GM10266 (cell line): ENCODE data around the gene IL23R.

Experiments
- DNase-seq: peaks from one replicate; pipeline ENCODE4 v3.0.0; 2012; ENCODE audit errors: extremely low spot score
- TF ChIP-seq, protein P1 (sequence below): IDR thresholded peaks from 2 replicates; pipeline ENCODE4 v1.5.1; 2012; ENCODE audit warnings: mild to moderate bottlenecking, low read depth; ENCODE audit not compliant: control insufficient read depth, insufficient read depth; ENCODE audit errors: missing control alignments

The IL23R gene

DNA sequence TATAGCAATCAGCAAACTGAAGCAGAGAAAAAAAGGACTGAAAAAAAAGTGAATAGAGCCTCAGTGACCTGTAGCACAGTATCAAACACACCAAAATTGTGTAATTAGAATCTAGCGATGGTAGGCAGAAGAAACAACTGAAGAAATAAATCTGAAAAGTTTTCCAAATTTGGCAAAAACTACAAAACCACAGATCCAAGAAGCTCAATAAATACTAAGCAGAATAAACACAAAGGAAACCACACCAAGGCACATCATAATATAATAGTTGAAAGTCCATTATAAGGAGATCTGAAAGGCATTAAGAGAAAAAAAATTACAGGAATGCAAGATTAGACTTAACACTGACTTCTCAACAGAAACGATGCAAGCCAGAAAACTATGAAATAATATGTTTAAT, 134.3 kb downstream of the IL23R start:
- no peak for DNase-seq
- TF ChIP-seq, protein P1, sequence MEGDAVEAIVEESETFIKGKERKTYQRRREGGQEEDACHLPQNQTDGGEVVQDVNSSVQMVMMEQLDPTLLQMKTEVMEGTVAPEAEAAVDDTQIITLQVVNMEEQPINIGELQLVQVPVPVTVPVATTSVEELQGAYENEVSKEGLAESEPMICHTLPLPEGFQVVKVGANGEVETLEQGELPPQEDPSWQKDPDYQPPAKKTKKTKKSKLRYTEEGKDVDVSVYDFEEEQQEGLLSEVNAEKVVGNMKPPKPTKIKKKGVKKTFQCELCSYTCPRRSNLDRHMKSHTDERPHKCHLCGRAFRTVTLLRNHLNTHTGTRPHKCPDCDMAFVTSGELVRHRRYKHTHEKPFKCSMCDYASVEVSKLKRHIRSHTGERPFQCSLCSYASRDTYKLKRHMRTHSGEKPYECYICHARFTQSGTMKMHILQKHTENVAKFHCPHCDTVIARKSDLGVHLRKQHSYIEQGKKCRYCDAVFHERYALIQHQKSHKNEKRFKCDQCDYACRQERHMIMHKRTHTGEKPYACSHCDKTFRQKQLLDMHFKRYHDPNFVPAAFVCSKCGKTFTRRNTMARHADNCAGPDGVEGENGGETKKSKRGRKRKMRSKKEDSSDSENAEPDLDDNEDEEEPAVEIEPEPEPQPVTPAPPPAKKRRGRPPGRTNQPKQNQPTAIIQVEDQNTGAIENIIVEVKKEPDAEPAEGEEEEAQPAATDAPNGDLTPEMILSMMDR = no peak

GRCh38 chr1:67304023-67304422, 137.8 kb downstream of the IL23R start:
- no peak for DNase-seq
- TF ChIP-seq, protein P1 = no peak

DNA sequence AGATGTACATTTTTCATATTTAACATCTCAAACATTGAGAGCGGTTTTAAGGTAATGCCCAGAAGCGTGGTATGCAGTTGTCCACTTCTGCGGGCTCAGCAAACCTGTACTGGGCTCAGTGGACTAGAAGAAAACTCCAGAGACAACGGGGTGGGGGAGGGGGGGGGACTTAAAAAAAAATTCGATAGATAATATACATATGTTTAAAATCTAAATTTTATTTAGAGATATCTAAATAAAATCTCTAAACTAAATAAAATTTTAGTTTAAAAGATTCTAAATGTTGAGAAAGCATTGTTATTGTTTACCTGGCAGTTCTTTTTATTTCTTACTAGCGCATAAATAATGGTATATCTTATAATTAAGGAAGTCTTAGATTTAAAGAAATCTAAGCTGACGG, 140.3 kb downstream of the IL23R start:
- TF ChIP-seq, protein P1 = no peak
- no peak for DNase-seq

DNA sequence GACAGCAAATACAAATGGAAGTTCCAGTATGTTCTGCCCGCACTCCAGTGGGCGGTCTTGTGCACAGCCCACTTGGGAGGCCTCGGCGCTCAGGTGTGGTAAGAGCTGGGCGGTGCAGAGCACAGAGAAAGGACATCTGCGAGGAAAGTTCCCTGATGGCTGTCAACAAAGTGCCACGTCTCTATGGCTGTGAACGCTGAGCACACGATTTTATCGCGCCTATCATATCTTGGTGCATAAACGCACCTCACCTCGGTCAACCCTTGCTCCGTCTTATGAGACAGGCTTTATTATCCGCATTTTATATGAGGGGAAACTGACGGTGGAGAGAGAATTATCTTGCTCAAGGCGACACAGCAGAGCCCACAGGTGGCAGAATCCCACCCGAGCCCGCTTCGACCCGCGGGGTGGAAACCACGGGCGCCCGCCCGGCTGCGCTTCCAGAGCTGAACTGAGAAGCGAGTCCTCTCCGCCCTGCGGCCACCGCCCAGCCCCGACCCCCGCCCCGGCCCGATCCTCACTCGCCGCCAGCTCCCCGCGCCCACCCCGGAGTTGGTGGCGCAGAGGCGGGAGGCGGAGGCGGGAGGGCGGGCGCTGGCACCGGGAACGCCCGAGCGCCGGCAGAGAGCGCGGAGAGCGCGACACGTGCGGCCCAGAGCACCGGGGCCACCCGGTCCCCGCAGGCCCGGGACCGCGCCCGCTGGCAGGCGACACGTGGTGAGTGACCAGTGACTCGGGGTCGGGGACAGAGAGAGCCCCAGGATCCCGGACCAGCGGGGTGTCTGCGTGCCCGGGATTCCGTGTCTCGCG, 141.2 kb downstream of the IL23R start, which contains the start of gene IL12RB2:
Gene IL12RB2 (plus strand): TSS at position 623 of the 810 bp plus-strand sequence. CDS start 12,496 bp downstream, outside the sequence.
- peak; percentile 69 for DNase-seq
- TF ChIP-seq, protein P1 = no peak

- DNase-seq = no peak
- TF ChIP-seq, protein P1 = no peak
These were observed 141.9 kb downstream of the IL23R start for GRCh38 chr1:67308136-67308535.
